GM19035 (cell line): ENCODE measurements around the gene PLEKHN1.
"Not testable (repeated sequence)": the region's sequence is repeated elsewhere in the genome, so short reads cannot be mapped to it uniquely, and the experiment has no call there.

ENCODE experiments used
- ATAC-seq: cut with Tn5 transposase; IDR thresholded peaks from one replicate; pipeline ENCODE4 v1.9.1; 2021; ENCODE audit not compliant: unreplicated experiment

PLEKHN1 gene

GRCh38 chr1:991275-991674, 25.0 kb downstream of the PLEKHN1 start:
- not testable (repeated sequence) for ATAC-seq

GRCh38 chr1:991895-992294, 25.6 kb downstream of the PLEKHN1 start:
- ATAC-seq, result no peak

DNA sequence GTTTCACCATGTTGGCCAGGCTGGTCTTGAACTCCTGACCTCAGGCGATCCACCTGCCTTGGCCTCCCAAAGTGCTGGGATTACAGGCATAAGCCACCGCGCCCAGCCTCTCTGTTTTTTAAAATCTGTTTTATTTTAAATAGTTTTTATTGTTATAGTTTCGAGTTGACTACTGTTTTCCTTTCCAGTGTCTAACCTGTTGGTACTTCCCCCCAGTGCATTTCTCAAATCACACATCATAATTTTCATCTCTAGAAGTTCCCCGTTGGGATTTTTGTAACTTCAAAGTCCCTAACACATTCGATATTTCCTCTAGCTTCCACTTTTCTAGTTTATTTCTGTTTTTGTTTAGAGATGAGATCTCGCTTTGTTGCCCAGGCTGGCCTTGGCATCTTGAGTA, 26.1 kb downstream of the PLEKHN1 start:
- ATAC-seq, result no peak

- no peak for ATAC-seq
Observed at GRCh38 chr1:993379-993995, 27.2 kb downstream of the PLEKHN1 start.

DNA sequence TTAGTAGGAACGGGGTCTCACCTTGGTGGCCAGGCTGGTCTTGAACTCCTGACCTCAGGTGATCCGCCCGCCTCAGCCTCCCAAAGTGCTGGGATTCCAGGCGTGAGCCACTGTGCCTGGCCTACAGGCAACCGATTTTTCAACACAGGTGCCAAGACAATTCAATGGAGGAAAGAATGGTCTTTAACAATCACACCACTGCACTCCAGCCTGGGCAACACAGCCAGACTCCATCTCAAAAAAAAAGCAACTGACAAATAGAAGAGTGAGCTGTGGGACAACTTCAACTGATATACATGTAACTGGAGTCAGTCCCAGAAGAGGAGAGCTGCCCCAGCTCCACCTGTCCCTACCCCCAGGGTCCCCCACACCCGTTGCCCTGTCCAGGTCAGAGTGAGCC, 28.3 kb downstream of the PLEKHN1 start:
- ATAC-seq, result not testable (repeated sequence)

GRCh38 chr1:995665-996633, 29.7 kb downstream of the PLEKHN1 start:
- no peak for ATAC-seq

DNA sequence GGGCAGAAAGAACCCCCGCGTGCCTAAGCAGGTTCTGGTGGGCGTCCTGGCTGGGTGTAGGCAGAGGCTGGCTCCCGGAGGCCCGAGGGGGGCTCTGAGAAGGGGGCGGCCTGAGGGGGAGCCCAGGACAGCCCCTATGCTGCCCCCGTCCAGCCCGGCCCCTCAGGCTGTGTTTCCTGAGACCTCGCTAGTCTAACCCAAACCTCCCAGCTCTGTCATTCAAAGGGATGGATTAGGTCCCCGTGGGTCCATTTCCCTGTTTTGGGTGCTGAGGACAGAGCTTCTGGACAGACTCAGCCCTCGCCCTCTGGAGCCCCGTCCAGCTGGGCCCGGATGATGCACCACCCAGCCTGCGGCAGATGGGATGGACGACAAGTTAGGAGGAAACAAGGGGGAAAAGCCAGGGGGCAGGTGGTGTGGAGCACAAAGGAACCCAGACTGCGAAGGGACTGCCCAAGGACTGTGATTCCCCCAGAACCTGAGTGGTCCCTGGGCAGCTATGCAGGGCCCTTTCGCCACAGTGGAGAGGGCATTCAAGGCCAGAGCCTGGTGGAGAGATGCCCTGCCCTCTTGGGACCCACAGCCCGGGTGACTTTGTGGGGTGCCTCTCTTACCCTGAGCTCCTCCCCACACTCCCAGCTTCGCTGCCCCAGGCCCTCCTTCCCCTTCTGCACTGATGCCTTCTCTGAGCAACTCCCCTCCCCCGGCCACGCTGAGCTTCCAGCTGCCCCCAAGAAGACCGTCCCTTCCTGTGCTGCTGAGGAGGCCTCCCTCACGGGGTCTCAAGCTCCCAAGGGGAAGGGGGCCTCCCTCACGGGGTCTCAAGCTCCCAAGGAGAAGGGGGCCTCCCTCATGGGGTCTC, 30.8 kb downstream of the PLEKHN1 start:
- no peak for ATAC-seq

DNA sequence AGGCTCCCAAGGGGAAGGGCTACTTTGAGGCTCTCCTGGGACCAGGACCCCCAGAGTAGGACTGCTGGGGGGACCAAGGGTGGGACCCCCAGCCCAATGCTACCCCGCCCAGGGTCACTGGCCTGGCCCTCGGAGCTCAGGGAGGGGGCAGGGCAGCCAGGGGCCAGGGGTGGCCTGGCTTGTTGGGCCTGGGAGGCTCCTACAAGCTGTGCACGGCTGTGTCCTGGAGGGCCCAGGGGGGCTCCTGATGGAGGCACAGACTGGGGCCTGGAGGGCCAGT, 31.4 kb downstream of the PLEKHN1 start:
- no peak for ATAC-seq

DNA sequence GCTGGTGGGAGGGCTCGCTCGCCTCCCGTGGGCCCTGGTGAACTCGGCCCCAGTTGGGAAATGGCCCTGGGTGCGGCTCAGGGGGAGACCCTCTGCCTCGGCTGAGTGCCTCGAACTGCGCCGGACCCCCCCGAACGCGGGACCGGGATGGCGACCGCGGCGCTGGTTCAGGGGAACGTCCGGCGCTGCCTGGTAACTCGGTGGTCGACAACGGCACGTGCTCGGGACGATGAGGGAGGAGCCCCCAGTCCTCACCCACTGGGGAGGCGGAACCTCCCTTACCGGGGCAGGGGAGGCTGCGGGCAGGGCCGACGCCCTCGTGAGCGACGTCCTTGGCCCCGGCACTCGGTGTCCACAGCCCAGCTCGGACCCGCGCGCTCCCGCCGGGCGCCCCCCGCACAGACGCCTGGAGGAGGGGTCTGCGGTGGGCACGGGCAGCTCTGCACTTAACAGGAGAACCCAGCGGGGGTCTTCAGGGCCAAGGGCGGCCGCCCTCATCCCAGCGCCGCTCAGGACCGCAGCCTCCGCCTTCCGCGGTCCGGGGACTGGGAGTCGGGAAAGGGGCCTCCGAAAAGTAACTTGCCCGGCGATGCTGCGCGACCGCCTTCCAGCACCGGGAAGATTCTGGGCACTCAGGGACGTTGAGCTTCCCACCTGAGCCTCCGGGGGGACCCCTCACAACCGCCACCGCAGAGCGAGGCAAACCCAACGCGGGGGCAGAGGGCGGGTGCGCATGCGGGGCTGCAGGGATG, 31.9 kb downstream of the PLEKHN1 start:
- ATAC-seq, result no peak

DNA sequence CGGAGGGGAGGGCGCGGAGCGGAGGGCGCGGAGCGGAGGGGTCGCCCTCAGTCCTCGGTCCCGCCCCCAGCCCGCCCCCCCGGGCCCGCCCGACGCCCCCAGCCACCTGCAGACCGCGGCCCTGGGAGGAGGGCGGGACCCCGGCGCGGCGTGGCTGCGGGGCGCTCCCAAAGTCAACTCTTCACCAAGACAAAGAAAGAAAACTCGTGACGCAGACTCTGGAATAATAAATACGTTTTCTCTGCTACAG, 32.4 kb downstream of the PLEKHN1 start:
- no peak for ATAC-seq

- ATAC-seq, result no peak
Observed at GRCh38 chr1:998995-999724, 32.9 kb downstream of the PLEKHN1 start.

- ATAC-seq, result no peak
Observed at GRCh38 chr1:999725-1000356, 33.6 kb downstream of the PLEKHN1 start, which contains the start of gene HES4. Gene HES4, minus strand, starts transcription at chr1:1000097. Its CDS starts 124 bp downstream, at chr1:999973.

DNA sequence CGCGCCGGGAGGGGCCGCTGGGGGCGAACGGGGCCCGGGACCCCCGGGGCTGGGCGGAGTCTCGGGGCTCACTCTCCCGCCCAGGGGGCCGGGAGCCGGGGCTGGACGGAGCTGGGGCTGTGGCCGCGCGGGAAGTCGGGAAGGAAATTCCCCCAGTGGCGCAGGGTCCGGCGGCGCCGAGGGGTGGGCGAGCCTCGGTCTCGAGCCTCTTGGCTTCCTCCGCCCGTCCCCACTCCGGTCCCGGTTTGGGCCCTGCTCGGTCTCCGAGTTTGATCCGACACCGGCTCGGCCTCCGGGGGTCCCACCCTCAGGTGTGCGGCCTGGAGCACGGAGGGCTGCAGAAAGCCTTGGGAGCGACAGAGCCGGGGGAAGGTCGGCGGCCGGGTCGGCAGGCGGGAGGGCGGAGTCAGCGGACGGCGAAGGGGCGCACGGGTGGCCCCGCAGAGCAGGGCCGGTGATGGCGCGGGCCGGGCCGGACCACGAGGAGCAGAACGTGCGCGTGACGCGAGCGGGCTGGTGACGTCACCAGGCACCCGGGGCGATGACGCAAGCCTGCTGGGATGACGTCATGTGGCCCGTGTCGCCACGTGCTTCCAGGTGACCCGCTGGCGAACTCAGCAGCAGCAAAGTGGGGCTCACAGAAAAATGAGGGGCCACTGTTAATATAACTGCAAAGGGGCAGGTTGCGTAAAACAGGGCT, 34.2 kb downstream of the PLEKHN1 start:
- ATAC-seq, result no peak

- ATAC-seq, result no peak
Observed at GRCh38 chr1:1001057-1001783, 34.9 kb downstream of the PLEKHN1 start.

DNA sequence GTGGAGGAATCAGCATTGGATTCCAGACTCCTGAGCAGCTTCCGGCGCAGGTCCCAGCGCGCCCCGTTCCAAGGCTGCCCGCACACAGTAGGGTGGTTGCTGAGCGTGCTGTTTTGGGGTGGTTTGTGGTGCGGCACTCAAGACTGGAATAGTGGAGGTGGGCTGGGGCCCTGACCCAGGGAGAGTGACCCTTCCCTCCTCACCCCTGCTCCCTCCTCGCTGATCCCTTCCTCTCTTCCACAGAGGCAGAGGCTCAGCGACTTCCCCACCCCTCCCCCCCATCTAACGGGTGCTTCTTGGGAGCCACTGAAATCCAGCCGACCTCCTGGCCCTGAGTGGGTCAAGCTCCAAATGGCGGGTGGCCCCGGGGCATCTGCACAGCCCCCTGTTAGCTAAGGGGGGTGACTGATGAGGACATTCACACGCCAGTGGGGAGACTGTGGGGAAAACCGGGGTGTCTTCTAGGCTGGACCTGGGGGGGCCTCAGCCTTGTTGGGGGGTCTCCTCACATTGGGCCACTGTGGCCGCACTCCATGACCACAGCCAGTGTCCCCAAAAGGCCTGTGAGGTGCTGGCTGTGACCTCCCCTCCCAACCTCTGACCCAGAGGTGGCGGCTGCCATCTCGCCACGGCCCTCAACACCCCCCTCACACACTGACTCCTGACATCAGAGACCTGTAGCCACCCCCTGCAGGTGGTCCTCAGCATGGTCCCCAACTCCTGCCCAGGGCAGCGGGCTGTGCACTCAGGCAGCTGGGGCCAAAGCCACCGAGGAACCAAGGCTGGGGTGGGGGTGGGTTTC, 37.5 kb downstream of the PLEKHN1 start:
- no peak for ATAC-seq

DNA sequence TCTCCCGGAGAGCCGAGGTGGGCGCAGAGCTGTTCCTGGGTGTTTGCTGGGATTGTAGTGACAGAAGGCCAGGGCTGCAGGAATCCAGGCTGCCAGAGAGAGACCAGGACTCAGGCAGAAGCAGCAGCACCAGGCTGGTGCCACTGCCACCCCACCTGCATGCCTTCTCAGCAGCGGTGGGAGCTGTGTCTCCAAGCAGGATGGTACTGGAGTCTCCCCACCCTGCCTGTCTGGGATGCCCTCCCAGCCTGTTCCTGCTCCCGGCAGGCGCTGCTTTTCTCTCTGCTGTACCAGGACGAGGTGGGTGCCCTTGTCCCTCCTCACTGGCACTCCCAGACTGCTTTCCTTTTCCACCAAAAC, 38.1 kb downstream of the PLEKHN1 start:
- ATAC-seq, result no peak

DNA sequence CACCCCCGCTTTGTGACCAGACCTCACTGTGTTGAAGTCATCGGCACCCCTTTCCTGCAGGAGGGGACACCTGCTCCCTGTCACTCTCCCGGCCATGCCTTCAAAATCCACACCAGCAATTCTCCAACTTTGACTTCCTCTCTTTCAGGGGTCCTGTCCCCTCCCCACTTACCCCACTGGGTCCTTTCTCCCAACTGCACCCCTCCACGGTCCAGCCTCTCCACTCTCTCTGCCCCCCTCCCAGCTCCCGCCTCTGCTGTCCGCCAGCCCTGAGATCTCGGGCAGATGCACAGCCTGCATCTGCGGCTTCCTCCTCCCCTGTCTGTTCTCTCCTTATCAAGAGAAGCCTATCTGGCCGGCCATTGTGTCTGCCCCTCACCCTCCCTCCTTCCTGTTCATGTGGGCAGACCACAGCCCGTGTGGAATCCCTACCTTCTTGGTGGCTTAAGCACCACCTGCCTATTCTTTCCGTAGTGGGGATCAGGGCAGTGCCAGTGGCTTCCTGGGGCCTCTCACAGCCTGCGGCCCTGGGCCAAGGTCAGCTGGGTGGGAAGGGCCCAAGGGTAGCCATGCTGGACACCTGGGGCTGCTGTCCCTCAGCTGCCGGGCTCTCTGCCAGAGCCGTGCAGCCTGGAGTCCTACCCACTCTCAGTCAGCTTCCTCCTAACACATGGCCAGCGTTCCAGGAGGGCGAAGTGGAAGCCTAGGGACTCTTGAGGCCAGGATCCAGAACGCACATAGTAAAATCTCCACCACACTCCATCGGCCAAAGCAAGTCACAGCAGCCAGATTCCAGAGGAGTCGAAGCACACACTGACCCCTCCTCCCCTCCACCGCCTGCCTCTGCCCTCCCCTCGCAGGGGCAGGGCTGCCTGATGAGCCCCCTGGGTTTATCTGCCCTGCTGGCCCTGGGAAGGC, 38.8 kb downstream of the PLEKHN1 start:
- ATAC-seq, result no peak
